Activated naive CD8-positive, alpha-beta T cell (primary cell): ENCODE measurements around the gene RAC2.
A peak's percentile ranks its signal among the peaks of the same experiment; 100 is the strongest.
"Not testable (repeated sequence)": the region's sequence is repeated elsewhere in the genome, so short reads cannot be mapped to it uniquely, and the experiment has no call there.

Source experiments
- H3K27ac Mint-ChIP-seq: one replicate; pipeline ENCODE4 v1.8.0; 2021; ENCODE audit warnings: mixed read lengths
- H3K27me3 Mint-ChIP-seq: one replicate; pipeline ENCODE4 v1.8.0; 2021; ENCODE audit warnings: mixed read lengths
- H3K36me3 Mint-ChIP-seq: one replicate; pipeline ENCODE4 v1.8.0; 2021; ENCODE audit warnings: mixed read lengths
- H3K4me1 Mint-ChIP-seq: one replicate; pipeline ENCODE4 v1.8.0; 2021; ENCODE audit warnings: low read depth, mixed read lengths
- H3K4me3 Mint-ChIP-seq: one replicate; pipeline ENCODE4 v1.8.0; 2021; ENCODE audit warnings: mild to moderate bottlenecking, mixed read lengths
- H3K9me3 Mint-ChIP-seq: one replicate; pipeline ENCODE4 v1.8.0; 2021; ENCODE audit warnings: low read depth, mixed read lengths

Gene RAC2

DNA sequence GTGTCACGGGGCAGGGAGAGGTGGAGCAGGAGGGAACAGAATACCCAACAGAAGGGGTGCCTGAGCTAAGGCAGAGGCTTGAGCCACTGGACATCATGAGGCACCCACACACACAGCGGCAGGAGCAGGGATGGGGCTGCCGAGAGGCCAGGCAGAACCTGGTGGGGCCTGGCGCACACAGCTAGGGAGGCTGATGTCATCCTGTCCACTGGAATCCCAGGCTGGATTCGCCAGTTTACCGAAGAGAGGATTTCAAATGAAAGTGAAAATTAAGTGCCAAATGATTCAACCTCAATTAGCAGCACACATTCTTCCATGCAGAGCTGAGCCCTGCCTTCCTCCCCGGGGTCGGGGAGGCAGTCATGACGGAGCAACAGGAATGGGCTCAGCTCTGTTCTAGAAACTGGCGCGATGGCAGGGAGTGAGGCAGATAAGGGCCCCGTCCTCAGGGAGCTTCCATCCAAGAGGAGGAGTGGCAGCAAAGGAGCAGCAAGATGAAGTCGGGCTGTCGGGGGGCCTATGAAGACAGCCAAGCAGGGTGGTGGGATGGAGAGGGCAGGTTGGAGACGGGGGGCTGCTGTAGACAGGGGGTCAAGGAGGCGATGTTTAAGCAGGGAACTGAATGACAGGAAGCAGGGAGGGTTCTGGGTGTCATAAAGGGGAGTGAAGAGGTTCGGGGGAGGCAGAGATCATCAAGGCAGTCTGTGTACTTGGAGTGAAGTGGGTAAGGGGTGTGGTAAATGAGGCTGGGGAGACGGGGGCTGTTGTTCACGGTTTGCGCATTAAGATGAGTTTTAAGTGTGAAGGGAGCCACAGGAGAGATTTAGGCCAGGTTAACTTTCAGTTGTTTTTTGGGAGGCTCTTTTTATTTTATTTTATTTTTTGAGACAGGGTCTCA, 6.4 kb downstream of the RAC2 start:
- no peaks in the 10 kb centered on the region for H3K9me3 Mint-ChIP-seq
- peak overlapping the region; percentile 99 for H3K27ac Mint-ChIP-seq
- H3K4me1 Mint-ChIP-seq, result peaks cover 95% of the 10 kb centered on the region
- peak overlapping the region; percentile 89 for H3K4me3 Mint-ChIP-seq
- H3K36me3 Mint-ChIP-seq, result peaks cover 26% of the 10 kb centered on the region
- H3K27me3 Mint-ChIP-seq, result no peaks in the 10 kb centered on the region

DNA sequence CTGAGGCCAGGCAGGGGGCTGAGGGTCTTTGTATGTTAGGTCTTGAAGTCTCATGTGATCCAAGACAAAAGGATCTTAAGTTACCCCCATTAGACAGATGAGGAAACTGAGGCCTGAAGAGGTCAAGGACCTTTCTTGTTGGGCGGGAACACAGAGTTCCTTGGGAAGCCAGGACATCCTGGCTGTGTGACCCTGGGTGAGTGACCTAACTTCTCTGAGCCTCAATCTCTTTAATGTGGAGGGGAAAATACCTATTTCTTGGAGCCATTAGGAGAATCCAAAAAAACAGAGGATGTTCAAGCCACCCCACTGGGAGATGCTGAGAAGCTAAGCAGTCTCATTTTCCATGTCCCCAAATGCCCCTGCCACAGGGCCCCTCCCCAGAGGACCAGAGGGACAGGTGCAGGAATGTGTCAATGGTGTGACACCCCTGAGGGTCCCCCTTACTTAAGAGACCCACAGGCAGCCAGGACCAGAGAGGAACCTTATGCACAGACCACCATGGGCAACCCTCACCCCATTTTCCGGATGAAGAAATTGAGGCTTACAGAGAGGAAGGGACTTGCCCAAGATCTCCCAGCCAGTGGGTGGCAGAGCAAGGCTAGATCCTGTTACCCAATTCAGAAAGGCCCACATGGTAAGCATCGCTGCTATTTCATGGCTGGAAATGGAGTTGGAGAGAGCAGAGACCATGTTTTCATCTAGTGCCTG, 8.0 kb downstream of the RAC2 start:
- Mint-ChIP-seq H3K36me3 (peaks cover 21% of the 10 kb centered on the region), H3K9me3 (no peaks in the 10 kb centered on the region), H3K4me1 (peaks cover 97% of the 10 kb centered on the region), H3K4me3 (peak overlapping the region; percentile 56), H3K27me3 (no peaks in the 10 kb centered on the region), H3K27ac (peak overlapping the region; percentile 93)

DNA sequence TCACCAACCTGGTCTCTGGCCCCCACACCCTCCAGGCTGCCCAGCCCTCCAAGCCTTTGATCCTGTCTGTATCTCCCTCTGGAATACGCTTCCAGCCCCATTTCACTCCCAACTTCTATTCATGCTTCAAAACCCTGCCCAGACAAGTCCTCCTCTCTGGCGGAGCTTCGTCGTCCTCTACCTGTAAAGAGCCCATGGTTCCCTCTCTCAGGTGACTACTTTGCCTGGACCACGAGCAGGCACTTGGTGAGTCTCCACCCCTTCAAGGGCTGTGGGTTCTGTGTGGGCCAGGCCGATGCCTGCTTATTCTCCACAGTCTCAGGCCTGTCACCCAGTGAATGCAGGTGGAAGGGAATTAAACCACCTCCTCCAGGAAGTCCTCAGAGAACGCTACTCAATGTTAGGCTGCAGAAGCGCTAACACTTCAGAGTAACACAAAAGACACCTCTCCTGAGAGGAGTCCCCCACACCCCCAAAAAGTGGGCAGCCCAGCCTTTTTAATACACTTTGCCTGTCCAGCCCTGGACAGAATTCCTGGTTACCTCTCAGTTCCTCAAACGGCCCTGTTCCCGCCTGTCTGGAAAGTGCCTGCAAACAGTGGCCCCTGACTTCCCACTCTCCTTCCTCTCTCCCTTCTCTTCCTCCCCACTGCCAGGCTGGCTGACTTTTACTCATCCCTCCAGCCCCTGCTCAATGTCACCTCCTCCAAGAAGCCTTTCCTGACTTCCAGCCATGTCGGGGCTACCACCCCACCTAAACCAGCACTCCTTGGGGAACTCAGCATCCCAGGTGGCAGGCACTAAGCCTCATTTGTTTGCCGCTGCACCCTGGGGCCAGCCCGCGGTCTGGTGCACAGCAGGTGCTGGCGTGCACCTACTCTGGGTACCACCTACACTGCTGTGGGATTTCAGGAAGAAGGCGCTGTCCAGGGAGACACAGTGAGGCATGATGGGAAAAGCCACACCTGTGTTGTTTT, 9.0 kb downstream of the RAC2 start:
- Mint-ChIP-seq H3K27ac (peak overlapping the region; percentile 93), H3K9me3 (no peaks in the 10 kb centered on the region), H3K4me1 (peaks cover 95% of the 10 kb centered on the region), H3K27me3 (no peaks in the 10 kb centered on the region), H3K36me3 (peaks cover 15% of the 10 kb centered on the region), H3K4me3 (peak overlapping the region; percentile 79)

DNA sequence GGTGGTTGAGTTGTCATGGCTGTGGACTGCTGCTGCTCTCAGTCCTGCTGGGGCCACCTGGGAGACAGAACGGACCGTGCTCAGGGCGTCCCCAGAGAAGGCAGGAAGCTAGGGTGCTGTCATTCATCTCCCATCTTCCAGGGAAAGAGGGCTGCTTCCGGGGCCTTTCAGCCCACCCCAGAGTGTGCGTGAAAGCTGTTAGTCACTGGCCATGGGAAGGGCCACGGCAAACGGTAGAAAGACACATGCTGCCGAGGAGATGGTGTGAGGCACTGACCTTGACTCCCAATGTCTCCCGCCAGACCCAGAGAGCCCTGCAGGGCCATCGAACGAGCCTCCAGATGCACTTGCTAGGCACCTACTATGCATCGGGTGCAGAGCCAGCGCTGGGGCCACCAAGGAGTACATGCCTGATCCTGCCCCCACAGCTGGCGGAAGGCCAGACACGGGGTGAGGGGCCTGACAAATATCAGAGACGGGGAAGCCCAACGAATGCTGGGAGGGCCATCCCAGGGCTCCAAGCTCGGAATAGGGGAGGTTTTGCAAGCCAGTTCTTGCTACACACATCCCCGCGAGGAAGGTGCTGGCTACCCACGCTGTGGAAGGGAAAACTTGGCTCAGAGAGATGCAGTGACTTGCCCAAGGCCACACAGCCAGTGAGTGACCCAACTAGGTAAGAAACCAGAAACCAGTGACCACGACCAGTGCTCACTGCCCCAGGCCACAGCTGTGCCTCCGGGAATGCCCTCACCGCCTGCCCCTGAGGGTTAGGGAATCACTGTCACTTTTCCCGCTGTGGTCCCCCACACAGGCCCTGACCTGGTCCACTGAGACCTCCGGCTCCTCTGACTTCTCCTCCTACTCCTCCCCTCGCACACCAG, 10.1 kb downstream of the RAC2 start:
- Mint-ChIP-seq H3K36me3 (peaks cover 15% of the 10 kb centered on the region), H3K4me3 (peak overlapping the region; percentile 79), H3K27me3 (no peaks in the 10 kb centered on the region), H3K9me3 (no peaks in the 10 kb centered on the region), H3K4me1 (peaks cover 96% of the 10 kb centered on the region), H3K27ac (peak overlapping the region; percentile 93)

DNA sequence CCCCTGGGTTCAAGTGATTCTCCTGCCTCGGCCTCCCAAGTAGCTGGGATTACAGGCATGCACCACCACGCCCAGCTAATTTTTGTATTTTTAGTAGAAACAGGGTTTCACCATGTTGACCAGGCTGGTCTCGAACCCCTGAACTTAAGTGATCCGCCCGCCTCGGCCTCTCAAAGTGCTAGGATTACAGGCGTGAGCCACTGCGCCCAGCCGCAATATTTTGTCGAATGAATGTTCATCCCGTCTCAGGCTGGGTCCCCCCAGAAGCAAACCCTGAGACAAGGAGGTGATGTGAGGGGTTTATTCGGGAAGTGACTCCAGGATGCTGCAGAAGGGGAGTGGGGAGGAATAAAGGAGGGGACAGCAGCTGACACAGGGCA, 10.7 kb downstream of the RAC2 start:
- H3K9me3 Mint-ChIP-seq, H3K27me3 Mint-ChIP-seq: not testable (repeated sequence)
- Mint-ChIP-seq H3K27ac (peak overlapping the region; percentile 93), H3K4me1 (peaks cover 96% of the 10 kb centered on the region), H3K4me3 (peak overlapping the region; percentile 79), H3K36me3 (peaks cover 15% of the 10 kb centered on the region)

DNA sequence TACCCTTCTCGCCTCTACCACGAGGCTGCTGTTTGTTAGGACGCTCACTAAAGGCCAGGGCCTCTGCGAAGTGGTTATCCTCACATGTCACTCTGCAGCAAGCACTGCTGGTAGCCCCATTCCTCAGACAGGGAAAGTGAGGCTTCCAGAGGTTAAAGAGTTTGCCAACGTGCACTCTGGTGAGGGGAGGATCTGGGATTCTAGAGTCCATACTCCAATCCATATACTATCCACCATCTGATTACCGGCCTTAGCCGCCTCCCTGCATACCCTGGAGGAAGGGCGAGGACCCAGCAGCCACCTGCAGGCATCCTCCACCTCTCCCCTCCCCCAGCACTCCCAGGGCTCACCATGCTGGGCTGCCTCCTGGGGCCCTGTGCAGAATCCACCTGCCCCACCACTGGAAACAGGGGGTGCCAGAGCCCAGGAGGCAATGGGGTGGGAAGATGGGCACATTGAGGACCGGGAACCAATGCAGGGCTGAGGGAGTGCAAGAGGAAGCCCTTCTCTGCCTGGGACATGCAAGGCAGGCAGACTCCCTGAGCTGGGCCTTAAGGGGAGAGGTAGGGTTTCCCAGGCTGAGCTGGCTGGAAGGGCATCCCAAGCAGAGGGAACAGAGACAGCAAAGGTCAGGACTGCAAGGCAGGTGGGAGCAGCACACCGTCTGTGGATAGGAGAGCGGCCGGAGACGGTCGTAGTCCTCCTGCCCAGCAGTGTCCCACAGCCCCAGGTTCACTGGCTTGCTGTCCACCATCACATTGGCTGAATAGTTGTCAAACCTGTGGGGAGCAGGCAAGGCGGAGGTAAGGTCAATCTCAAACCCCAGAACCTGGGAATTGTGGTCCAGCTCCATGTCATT, 11.7 kb downstream of the RAC2 start:
- Mint-ChIP-seq H3K27ac (peak overlapping the region; percentile 96), H3K36me3 (peaks cover 9% of the 10 kb centered on the region), H3K4me3 (peak overlapping the region; percentile 83), H3K27me3 (no peaks in the 10 kb centered on the region), H3K9me3 (no peaks in the 10 kb centered on the region), H3K4me1 (peaks cover 95% of the 10 kb centered on the region)

DNA sequence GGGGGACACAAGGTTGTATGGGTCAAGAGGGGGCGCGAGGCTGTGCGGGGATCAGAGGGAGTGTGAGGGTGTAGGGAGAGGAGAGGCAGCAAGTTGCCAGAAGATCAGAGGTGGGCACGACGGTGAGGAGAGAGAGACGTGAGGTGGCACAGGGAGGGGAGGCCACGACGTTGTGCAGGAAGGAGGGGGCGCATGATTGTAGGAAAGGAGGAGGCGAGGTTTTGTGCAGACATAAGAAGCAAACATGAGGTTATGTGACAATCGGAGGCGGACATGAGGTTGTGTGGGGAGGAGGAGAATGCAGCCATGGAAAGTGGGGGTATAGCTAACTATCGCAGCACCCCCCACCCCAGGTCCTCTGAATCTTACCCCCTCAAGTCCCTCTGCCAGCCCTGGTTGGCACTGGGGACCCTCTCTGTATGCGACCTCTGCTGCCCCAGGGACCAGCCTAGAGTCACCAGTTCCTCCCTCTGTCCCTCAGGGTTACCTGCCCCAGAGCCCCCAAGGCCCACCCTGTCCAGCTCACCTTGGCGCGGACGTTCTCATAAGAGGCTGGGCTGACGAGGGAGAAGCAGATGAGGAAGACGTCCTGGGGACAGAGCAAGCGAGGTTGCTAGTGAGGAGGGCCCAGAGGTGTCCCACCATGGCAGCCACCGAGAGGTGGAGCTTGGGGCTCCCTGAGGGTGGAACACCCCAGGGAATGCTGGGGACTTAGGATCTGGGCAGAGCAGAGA, 12.5 kb downstream of the RAC2 start:
- peak overlapping the region; percentile 83 for H3K4me3 Mint-ChIP-seq
- no peaks in the 10 kb centered on the region for H3K27me3 Mint-ChIP-seq
- no peaks in the 10 kb centered on the region for H3K9me3 Mint-ChIP-seq
- peaks cover 6% of the 10 kb centered on the region for H3K36me3 Mint-ChIP-seq
- peaks cover 89% of the 10 kb centered on the region for H3K4me1 Mint-ChIP-seq
- peak overlapping the region; percentile 96 for H3K27ac Mint-ChIP-seq

DNA sequence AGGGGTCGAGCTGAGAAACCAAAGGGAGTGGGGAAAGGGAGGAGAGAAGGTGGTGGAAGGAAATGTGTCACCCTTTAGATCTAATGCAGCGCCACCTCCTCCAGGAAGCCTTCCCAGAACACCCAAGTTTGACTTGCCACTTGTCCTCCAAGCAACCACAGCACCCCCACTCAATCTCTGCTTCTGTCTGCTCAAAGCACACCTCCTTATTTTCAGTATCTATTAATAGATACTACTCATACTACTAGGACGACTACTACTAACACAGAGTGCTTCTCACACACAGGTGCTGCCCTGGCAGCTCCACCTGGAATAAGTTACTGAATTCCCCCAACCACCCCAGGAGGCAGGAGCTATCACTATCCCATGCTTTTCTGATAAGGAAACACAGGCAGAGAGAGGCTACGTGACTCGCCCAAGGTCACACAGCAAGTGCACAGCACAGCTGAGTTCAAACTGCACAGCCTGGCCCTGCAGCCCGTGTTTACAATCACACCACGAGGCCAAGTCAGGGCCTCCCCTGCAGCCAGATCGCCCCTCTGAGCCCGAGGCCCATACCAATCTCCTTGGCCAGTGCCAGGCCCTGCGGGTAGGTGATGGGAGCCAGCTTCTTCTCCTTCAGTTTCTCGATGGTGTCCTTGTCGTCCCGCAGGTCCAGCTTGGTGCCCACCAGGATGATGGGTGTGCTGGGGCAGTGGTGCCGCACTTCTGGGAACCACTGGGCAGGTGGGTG, 13.2 kb downstream of the RAC2 start:
- peak overlapping the region; percentile 96 for H3K27ac Mint-ChIP-seq
- peak overlapping the region; percentile 83 for H3K4me3 Mint-ChIP-seq
- H3K36me3 Mint-ChIP-seq, result peaks cover 5% of the 10 kb centered on the region
- H3K4me1 Mint-ChIP-seq, result peaks cover 88% of the 10 kb centered on the region
- no peaks in the 10 kb centered on the region for H3K9me3 Mint-ChIP-seq
- H3K27me3 Mint-ChIP-seq, result no peaks in the 10 kb centered on the region

DNA sequence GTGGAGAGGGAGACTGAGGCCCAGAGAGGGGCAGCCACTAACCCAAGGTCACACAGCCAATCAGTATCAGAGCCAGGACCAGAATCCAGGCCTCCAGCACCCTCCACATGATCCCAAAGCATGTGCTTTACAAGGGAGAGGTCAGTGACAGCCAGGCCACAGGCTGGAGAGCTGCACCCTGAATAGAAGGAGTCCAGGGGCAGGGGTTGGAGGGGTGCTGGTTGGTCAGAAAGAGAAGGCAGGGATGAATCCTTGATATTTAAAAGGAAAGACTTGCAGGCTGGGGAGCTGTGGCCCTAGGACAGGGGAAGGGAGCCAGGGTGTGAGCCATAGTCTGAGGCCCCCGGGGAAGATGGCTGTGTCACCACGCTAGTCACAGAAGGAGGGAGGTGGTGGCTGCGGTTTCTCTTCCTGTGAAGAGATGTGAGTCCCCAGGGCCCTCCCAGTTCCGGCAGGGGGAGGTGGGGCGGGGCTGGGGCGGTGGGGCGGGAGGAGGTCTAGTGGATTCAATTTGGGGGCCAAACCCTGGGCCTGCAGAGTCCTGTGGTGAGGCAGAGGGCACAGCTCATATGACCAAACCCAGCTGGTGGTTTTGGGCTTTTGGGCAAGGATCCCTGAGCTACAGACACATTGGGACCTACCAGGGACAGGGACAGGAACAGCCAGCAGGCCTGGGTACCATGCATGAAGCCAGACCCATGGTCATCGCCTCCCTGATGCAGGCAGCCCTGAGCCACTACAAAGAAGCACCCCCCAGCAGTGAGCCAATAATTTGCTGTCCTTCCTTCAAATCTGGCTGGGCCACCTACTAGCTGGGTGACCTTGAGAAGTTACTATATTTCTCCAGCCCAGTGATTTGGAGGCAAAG, 14.0 kb downstream of the RAC2 start:
- Mint-ChIP-seq H3K36me3 (peaks cover 10% of the 10 kb centered on the region), H3K27ac (peak overlapping the region; percentile 96), H3K27me3 (no peaks in the 10 kb centered on the region), H3K4me3 (peak overlapping the region; percentile 86), H3K4me1 (peaks cover 88% of the 10 kb centered on the region), H3K9me3 (no peaks in the 10 kb centered on the region)

DNA sequence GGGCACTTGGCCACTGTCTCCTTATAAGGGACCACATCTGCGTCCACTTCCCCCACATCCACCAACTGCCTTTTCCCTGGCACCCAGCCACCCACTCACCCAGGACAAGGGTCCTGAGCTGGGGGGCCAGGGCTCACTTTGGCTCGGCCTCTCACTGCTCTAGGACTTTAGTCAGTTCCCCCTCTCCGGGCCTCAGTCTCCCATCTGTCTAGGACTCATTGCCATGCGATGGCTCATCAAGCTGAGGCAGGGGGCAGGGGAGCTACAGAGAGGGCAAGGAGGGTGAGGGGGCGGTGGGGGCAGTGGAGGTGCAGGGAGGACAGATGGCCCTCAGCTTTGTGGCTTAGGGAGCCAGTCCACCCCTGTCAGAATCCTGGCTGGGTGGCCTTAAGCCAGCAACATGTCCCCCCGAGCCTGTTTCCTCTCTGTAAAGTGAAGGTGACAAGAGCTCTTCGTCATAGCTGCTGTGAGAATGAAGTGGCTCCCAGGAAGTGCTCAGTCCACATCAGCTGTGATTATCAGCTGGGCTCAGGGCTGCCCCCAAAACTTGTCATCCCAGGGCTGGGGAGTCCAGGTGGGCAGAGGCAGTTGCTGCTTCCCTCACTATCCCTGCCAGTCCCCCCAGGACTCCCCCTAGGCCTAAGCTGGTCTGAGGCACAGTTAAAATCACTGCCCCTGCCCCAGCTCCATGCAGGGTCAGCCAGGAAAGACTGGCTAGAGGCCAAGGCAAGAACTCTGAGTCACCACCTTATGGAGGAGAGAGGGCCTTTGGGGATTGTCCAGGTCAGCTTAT, 14.9 kb downstream of the RAC2 start:
- H3K4me1 Mint-ChIP-seq, result peaks cover 88% of the 10 kb centered on the region
- H3K4me3 Mint-ChIP-seq, result peak overlapping the region; percentile 86
- peak overlapping the region; percentile 96 for H3K27ac Mint-ChIP-seq
- H3K27me3 Mint-ChIP-seq, result no peaks in the 10 kb centered on the region
- H3K36me3 Mint-ChIP-seq, result peaks cover 15% of the 10 kb centered on the region
- no peaks in the 10 kb centered on the region for H3K9me3 Mint-ChIP-seq
